ENCODE data around the gene SUN3. TPM values are rescaled to one million over a fixed set of nuclear protein-coding genes. Genes with fewer than 3 reads are reported as not detected.

Gene SUN3
- total and polyA plus RNA-seq, 2 of the 4 experiments (the other 2 are of a cell fraction), result not detected

DNA sequence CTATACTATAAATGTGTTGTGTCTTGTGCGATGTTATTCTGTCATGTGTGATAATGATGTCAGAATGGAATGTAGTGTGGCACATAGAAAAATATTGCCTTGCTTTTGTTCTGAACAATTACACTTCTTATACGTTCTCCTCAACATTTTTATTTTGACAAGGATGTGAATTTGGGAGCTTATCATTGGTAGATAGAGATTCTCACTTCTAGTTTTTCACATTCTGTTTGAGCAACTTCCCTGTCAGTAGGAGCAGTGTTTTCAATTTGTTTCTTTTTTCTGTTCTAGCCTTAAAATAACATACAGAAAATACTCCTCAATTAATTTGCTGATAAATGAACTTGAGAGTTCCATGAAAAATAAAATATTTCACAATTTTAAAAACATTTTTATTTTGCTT lies 17.6 kb downstream of the SUN3 start:
- Histone ChIP-seq H4K20me1 (ENCODE audit: insufficient read depth, low read length) (no peaks in the 10 kb centered on the region), H3K27me3 (ENCODE audit: control insufficient read depth, insufficient read depth, low read length) (peaks cover 18% of the 10 kb centered on the region), H3K4me3 (ENCODE audit: insufficient read depth, low read depth, low read length) (no peak overlapping the region), H3K4me1 (ENCODE audit: control insufficient read depth, insufficient read depth, low read length) (peaks cover 4% of the 10 kb centered on the region), H2BK15ac (ENCODE audit: low read depth, low read length) (no peak overlapping the region), H3K9ac (ENCODE audit: low read depth, low read length) (no peak overlapping the region), H3K4me2 (ENCODE audit: low read depth, low read length) (no peak overlapping the region), H3K27ac (ENCODE audit: insufficient read depth, low read length) (no peak overlapping the region), H3K18ac (ENCODE audit: low read depth, low read length) (no peak overlapping the region), H2BK5ac (ENCODE audit: low read depth, low read length, poor library complexity, severe bottlenecking) (no peak overlapping the region), H3K23ac (ENCODE audit: low read depth, low read length) (no peak overlapping the region), H2AK9ac (replicated peaks; ENCODE audit: low read depth, low read length, poor library complexity) (no peak overlapping the region), H2AK5ac (ENCODE audit: low read depth, low read length) (no peak overlapping the region), H3K79me1 (ENCODE audit: low read depth in 1 of 2, low read length in 2 of 2) (no peaks in the 10 kb centered on the region), H2AFZ (replicated peaks; ENCODE audit: low read length, poor library complexity) (no peak overlapping the region), H4K91ac (ENCODE audit: insufficient read depth, low read depth, low read length) (no peak overlapping the region), H4K5ac (ENCODE audit: low read depth, low read length) (no peak overlapping the region), H3K36me3 (ENCODE audit: control insufficient read depth, insufficient read depth, low read length) (no peaks in the 10 kb centered on the region), H2BK20ac (ENCODE audit: low read depth, low read length) (no peak overlapping the region), H3K9me1 (ENCODE audit: insufficient read depth, low read length) (no peaks in the 10 kb centered on the region), H3K56ac (ENCODE audit: extremely low read depth, insufficient read depth, low read length) (no peak overlapping the region), H4K8ac (ENCODE audit: low read depth in 2 of 2, low read length in 2 of 2) (no peak overlapping the region), H3K4ac (ENCODE audit: low read depth, low read length) (no peak overlapping the region), H3K9me3 (ENCODE audit: control insufficient read depth, insufficient read depth, low read length) (no peaks in the 10 kb centered on the region), H3K14ac (replicated peaks; ENCODE audit: low read depth, low read length) (no peak overlapping the region), H2BK120ac (ENCODE audit: low read depth, low read length) (no peak overlapping the region)
- no peak for ATAC-seq (ENCODE audit: low read depth)
- ChIA-PET POLR2A (ENCODE audit: unreplicated experiment) (no interaction called here), CTCF (no interaction called here)
- in situ Hi-C loops (cut with MboI; ENCODE audit: low sequenced_read_pairs) (no loop called here), dilution Hi-C loops (cut with HindIII; ENCODE audit: low sequenced_read_pairs, unreplicated experiment) (no loop called here), intact Hi-C loops (cut with micrococcal nuclease) (no loop called here)
- DNase-seq, result no peak
- no TSS peak for BruUV-seq (replicated peaks)
- WGBS, 2 experiments (ENCODE audit: extremely low coverage in 2 of 2, insufficient read length in 1 of 2), result no CpG with 5 or more reads among the region's 2 CpGs
- TF ChIP-seq SMC3 (IDR thresholded peaks at IDR 0.05; ENCODE audit: low read depth, low read length) (no peak), FOS (IDR thresholded peaks at IDR 0.05; ENCODE audit: low read depth, low read length) (no peak), MAZ (IDR thresholded peaks at IDR 0.05; ENCODE audit: borderline replicate concordance, low read depth, low read length) (no peak), NFE2L2 (IDR thresholded peaks at IDR 0.05; ENCODE audit: low read depth, low read length) (no peak), BHLHE40 (IDR thresholded peaks at IDR 0.05; ENCODE audit: low read depth, low read length) (no peak), CHD1 (IDR thresholded peaks at IDR 0.05; ENCODE audit: low read depth, low read length) (no peak), MXI1 (IDR thresholded peaks at IDR 0.05; ENCODE audit: borderline replicate concordance, low read depth, low read length) (no peak)
- TF ChIP-seq, protein P1, sequence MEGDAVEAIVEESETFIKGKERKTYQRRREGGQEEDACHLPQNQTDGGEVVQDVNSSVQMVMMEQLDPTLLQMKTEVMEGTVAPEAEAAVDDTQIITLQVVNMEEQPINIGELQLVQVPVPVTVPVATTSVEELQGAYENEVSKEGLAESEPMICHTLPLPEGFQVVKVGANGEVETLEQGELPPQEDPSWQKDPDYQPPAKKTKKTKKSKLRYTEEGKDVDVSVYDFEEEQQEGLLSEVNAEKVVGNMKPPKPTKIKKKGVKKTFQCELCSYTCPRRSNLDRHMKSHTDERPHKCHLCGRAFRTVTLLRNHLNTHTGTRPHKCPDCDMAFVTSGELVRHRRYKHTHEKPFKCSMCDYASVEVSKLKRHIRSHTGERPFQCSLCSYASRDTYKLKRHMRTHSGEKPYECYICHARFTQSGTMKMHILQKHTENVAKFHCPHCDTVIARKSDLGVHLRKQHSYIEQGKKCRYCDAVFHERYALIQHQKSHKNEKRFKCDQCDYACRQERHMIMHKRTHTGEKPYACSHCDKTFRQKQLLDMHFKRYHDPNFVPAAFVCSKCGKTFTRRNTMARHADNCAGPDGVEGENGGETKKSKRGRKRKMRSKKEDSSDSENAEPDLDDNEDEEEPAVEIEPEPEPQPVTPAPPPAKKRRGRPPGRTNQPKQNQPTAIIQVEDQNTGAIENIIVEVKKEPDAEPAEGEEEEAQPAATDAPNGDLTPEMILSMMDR (conservative IDR thresholded peaks at IDR 0.05; ENCODE audit: low read depth, low read length), result no peak
